Measurements from ENCODE around the gene MSGN1. TPM values are rescaled to one million over a fixed set of nuclear protein-coding genes. Genes with fewer than 3 reads are reported as not detected.
A peak's percentile ranks its signal among the peaks of the same experiment; 100 is the strongest.

Gene MSGN1
- total RNA-seq, 4 donors from 2014 or later, result 1.3 TPM; not detected in 3

- 15 to 28% methylated on average over 5 to 34 of the region's 37 CpGs for WGBS, 2 donors (ENCODE audit: low coverage in 1 of 2)
- in situ Hi-C loops (cut with MboI; ENCODE audit: low pct_ligation_motif_present in 1 of 4, low pct_unique_long_range_greater_than_20kb in 1 of 4, low sequenced_read_pairs in 3 of 4) (loop anchor here in 2 of 4 donors (25.0 kb wide), 1 partner anchor 118 kb away; no protein-coding TSS in a partner anchor), intact Hi-C loops (cut with DNase I; ENCODE audit: low total_unique reads) (no loop called here)
- Histone ChIP-seq H3K36me3 (no peaks in the 10 kb centered on the region), H3K9me3 (no peaks in the 10 kb centered on the region), H3K4me1 (peaks cover 0 to 20% (median 8%) of the 10 kb centered on the region in 4 donors), H3K27me3 (no peaks in the 10 kb centered on the region), H3K4me3 (peak overlapping the region in 1 of 4 donors; percentile 27), H3K27ac (no peak overlapping the region)
- TF ChIP-seq CTCF (IDR thresholded peaks at IDR 0.05) (peak; percentile 83 to 88 (median 84)), POLR2A (IDR thresholded peaks at IDR 0.05) (no peak)
- DNase-seq, result peak; percentile 89
These were observed 14.1 kb downstream of the MSGN1 start for GRCh38 chr2:17830053-17831034.

GRCh38 chr2:17835516-17835915, 19.3 kb downstream of the MSGN1 start:
- H3K4me3 ChIP-seq, result no peak overlapping the region
- intact Hi-C loops (cut with DNase I; ENCODE audit: low total_unique reads), result no loop called here
- peaks cover 0 to 4% (median 2%) of the 10 kb centered on the region in 4 donors for H3K4me1 ChIP-seq
- TF ChIP-seq POLR2A (IDR thresholded peaks at IDR 0.05), result no peak
- no peak for TF ChIP-seq EP300 (IDR thresholded peaks at IDR 0.05; ENCODE audit: low read depth)
- no peak for TF ChIP-seq CTCF (IDR thresholded peaks at IDR 0.05)
- TF ChIP-seq POLR2AphosphoS5 (IDR thresholded peaks at IDR 0.05), result no peak
- 55 to 79% methylated on average over 2 of the region's 2 CpGs for WGBS, 2 donors (ENCODE audit: low coverage in 1 of 2)
- H3K27ac ChIP-seq, result no peak overlapping the region
- DNase-seq, result no peak
- in situ Hi-C loops (cut with MboI; ENCODE audit: low pct_ligation_motif_present in 1 of 4, low pct_unique_long_range_greater_than_20kb in 1 of 4, low sequenced_read_pairs in 3 of 4), result loop anchor here in 2 of 4 donors (25.0 kb wide), 1 partner anchor 123 kb away; no protein-coding TSS in a partner anchor
- no peaks in the 10 kb centered on the region for H3K9me3 ChIP-seq
- no peaks in the 10 kb centered on the region for H3K36me3 ChIP-seq
- no peaks in the 10 kb centered on the region for H3K27me3 ChIP-seq

GRCh38 chr2:17839959-17840358, 23.7 kb downstream of the MSGN1 start:
- no peaks in the 10 kb centered on the region for H3K36me3 ChIP-seq

More at GRCh38 chr2:17839959-17840358, 23.7 kb downstream of the MSGN1 start:
- 41 to 77% methylated on average over 2 of the region's 2 CpGs for WGBS, 2 donors (ENCODE audit: low coverage in 1 of 2)
- no peaks in the 10 kb centered on the region for H3K9me3 ChIP-seq
- H3K4me3 ChIP-seq, result no peak overlapping the region
- H3K27ac ChIP-seq, result no peak overlapping the region
- no peaks in the 10 kb centered on the region for H3K4me1 ChIP-seq
- TF ChIP-seq POLR2A (IDR thresholded peaks at IDR 0.05) (no peak), EP300 (IDR thresholded peaks at IDR 0.05; ENCODE audit: low read depth) (no peak), CTCF (IDR thresholded peaks at IDR 0.05) (no peak), POLR2AphosphoS5 (IDR thresholded peaks at IDR 0.05) (no peak)
- in situ Hi-C loops (cut with MboI; ENCODE audit: low pct_ligation_motif_present in 1 of 4, low pct_unique_long_range_greater_than_20kb in 1 of 4, low sequenced_read_pairs in 3 of 4) (loop anchor here in 2 of 4 donors (25.0 kb wide), 1 partner anchor 128 kb away; no protein-coding TSS in a partner anchor), intact Hi-C loops (cut with DNase I; ENCODE audit: low total_unique reads) (no loop called here)
- no peak for DNase-seq
- H3K27me3 ChIP-seq, result no peaks in the 10 kb centered on the region
